GM12865 (cell line): ENCODE measurements around the gene RBM20.

ENCODE experiments used
- DNase-seq: peaks from one replicate; pipeline ENCODE4 v3.0.0; 2010; ENCODE audit warnings: low read depth
- H3K4me3 ChIP-seq: 2 replicates; pipeline ENCODE4 v1.5.1; 2011; ENCODE audit warnings: mild to moderate bottlenecking, low read depth, low read length, control low read depth
- TF ChIP-seq, protein P1 (sequence below): IDR thresholded peaks from 2 replicates; pipeline ENCODE4 v1.5.1; 2011; ENCODE audit warnings: low read length, control low read depth, low read depth, inconsistent platforms; ENCODE audit not compliant: insufficient read depth; ENCODE audit errors: missing control alignments

The RBM20 gene

DNA sequence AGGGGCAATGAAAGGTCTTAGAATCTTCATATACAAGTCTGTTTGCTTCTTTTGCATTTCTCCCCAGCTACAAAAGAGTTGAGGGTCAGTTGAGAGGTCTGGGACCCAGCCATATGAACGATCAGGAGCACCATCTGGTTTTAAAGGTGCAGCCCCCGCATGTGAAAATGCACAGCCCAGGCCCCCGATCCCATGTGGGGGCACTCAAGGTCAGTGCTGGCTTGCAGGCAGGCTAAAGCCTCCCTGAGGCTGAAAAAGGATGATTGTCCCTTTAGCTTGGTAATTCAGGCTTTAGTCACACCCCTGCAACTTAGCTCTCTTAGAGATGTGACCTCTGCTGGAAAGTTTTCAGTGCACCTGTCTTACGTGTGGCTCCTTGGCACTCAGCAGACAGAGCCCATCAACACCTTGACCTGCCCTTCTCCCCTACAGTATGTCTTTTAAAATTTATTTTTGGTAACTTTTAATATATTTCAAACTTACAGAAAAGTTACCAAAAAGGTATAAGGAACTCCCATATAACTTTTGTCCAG, 147.5 kb downstream of the RBM20 start:
- TF ChIP-seq, protein P1, sequence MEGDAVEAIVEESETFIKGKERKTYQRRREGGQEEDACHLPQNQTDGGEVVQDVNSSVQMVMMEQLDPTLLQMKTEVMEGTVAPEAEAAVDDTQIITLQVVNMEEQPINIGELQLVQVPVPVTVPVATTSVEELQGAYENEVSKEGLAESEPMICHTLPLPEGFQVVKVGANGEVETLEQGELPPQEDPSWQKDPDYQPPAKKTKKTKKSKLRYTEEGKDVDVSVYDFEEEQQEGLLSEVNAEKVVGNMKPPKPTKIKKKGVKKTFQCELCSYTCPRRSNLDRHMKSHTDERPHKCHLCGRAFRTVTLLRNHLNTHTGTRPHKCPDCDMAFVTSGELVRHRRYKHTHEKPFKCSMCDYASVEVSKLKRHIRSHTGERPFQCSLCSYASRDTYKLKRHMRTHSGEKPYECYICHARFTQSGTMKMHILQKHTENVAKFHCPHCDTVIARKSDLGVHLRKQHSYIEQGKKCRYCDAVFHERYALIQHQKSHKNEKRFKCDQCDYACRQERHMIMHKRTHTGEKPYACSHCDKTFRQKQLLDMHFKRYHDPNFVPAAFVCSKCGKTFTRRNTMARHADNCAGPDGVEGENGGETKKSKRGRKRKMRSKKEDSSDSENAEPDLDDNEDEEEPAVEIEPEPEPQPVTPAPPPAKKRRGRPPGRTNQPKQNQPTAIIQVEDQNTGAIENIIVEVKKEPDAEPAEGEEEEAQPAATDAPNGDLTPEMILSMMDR: no peak
- H3K4me3 ChIP-seq: no peak overlapping the region
- no peak for DNase-seq

DNA sequence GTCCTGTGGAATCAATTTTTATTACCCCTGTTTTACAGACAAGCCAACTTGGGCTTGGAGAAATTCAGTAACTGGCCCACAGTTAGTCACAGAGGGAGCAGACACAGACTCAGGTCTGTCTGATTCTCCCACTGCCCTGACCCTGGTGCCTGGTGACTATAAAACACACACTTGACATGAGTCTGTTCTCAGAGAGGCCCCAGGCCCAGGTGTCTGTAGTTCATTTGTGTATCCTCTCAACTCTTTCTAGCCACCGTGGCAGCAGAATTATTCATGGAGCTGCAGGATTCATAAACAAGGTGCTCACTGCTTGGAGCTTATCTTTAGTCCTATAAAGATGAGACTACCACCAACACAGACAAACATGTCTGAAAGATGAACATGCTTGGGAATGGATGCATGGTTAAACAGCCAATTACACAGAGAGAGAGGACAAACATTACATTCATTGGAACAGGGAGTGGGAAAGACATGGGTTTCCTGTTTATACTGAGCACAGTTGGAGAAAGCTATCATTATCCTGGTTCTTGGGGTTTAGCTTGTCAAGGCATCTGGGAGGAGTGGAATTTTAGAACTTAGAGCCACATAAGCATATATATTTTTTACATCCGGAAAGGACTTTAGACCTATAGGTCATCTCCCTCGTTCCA, 148.5 kb downstream of the RBM20 start:
- H3K4me3 ChIP-seq: no peak overlapping the region
- TF ChIP-seq, protein P1: no peak
- DNase-seq: no peak

DNA sequence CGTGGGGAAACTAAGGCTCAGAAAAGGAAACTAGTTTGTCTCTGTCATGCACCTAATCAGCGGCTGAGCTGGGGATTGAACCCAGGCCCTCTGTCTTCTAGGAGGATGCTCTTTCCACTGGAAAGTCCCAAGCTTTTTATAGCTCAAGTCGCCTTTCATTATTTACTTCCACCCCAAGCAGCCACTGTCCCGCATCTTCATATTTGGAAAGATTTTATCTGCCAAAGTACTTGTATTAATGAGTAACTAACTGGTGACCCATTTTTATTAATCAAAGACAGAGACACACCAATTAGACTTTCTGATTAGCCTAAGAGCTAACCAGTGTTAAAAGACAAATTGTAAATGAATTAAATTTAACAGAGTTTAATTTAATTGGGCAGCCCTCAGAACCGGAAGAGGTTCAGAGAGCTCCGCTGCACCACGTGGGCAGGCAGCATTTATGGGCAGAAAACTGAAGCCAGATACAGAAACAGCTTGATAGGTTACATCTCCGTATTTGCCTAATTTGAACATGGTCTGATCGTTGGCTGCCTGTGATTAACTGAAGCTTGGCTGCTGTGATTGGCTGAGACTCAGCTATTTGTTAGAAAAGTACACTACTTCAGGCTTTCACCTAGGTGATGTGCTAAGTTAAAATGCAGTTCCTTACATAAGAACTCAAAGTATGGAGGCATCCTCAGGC, 149.1 kb downstream of the RBM20 start:
- TF ChIP-seq, protein P1: no peak
- no peak overlapping the region for H3K4me3 ChIP-seq
- DNase-seq: no peak

- H3K4me3 ChIP-seq: no peak overlapping the region
- no peak for DNase-seq
- TF ChIP-seq, protein P1: no peak
Observed at GRCh38 chr10:110793886-110794285, 149.8 kb downstream of the RBM20 start.

DNA sequence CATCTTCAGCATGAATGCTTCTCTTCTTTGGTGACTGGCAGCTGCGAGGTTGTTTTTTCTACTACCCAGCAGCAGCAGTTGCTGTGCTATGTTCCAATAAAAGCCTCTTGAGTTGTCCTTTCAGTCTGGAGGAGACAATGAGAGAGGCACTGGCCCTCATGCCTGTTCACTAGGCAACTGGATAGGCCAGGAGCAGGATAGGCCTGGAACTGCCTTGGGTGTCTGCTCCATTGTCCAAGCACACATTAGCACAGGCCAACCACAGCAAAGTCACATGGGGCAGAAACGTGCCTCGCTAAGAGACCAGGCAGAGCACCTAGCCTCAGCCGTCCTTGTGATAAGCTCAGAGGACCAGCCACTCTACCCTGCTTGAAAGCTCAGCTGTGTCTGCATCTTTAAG, 150.7 kb downstream of the RBM20 start:
- no peak for DNase-seq
- TF ChIP-seq, protein P1: no peak
- no peak overlapping the region for H3K4me3 ChIP-seq

GRCh38 chr10:110797416-110797815, 153.3 kb downstream of the RBM20 start:
- TF ChIP-seq, protein P1: no peak
- H3K4me3 ChIP-seq: no peak overlapping the region
- DNase-seq: no peak
